Endothelial cell of umbilical vein (primary cell): Measurements from ENCODE around the gene ILF2. TPM values are rescaled to one million over a fixed set of nuclear protein-coding genes. Genes with fewer than 3 reads are reported as not detected.

Experiments
- BruUV-seq: library from RNA; stranded (reverse); fragments of 400-500 nt; replicated peaks from 2 replicates; lab custom pipeline; 2021; lab: Mats Ljungman, UMichigan
- CTCF ChIA-PET: fragments of 300-600, 350-600 bp; sonication (Branson Sonifier 250); formaldehyde crosslinking; loops from one replicate; lab custom pipeline; 2021; ENCODE audit warnings: antibody characterized with exemption, inconsistent platforms; lab: Charles Lee
- POLR2A ChIA-PET: fragments of 300-600, 350-600 bp; sonication (Branson Sonifier 250); formaldehyde crosslinking; loops from one replicate; lab custom pipeline; 2021; ENCODE audit warnings: antibody characterized with exemption, inconsistent platforms; lab: Charles Lee
- DNase-seq: peaks from one replicate; pipeline ENCODE4 v3.0.0-alpha.2; 2011; ENCODE audit warnings: low read depth, low spot score
- FAIRE-seq: peaks from 2 replicates; lab custom pipeline; 2011; peaks lifted over from hg19 to GRCh38; lab: Jason Lieb, UNC
- H2AFZ ChIP-seq: 2 replicates; pipeline ENCODE4 v1.6.0; 2012; ENCODE audit warnings: low read depth, low read length, control low read depth, inconsistent platforms
- H3K27ac ChIP-seq: 2 replicates; pipeline ENCODE4 v1.5.1; 2011; ENCODE audit warnings: low read depth, mild to moderate bottlenecking, control low read depth, low read length, moderate library complexity; ENCODE audit not compliant: insufficient read depth
- H3K27me3 ChIP-seq, 2 experiments: 2 replicates each; pipeline versions ENCODE4 v1.6.0 to v1.6.1; 2011; ENCODE audit warnings: low read length in 2 of 2, mixed read lengths in 1 of 2; ENCODE audit not compliant: control insufficient read depth in 2 of 2, insufficient read depth in 2 of 2
- H3K36me3 ChIP-seq, 2 experiments: 2 replicates in 1 of 2; 3 replicates in 1 of 2; pipeline ENCODE4 v1.5.1; 2011; ENCODE audit warnings: low read length in 2 of 2, mild to moderate bottlenecking in 1 of 2, moderate library complexity in 1 of 2; ENCODE audit not compliant: control insufficient read depth in 2 of 2, insufficient read depth in 2 of 2; ENCODE audit errors: extremely low read depth in 1 of 2
- H3K4me1 ChIP-seq: 3 replicates; pipeline ENCODE4 v1.5.1; 2011; ENCODE audit warnings: mild to moderate bottlenecking, low read length; ENCODE audit not compliant: control insufficient read depth, insufficient read depth; ENCODE audit errors: extremely low read depth
- H3K4me2 ChIP-seq: 2 replicates; pipeline ENCODE4 v1.6.1; 2011; ENCODE audit warnings: low read length, control low read depth, mixed read lengths; ENCODE audit not compliant: insufficient read depth
- H3K4me3 ChIP-seq, 3 experiments: fragments of 200-600 bp in 1 of 3; sonication (generic), shearing (Covaris generic) in 1 of 3; replicated peaks in 1 of 3; 2 replicates each; pipeline ENCODE4 v1.5.1; 2011 to 2016; ENCODE audit warnings: control low read depth in 3 of 3, low read length in 3 of 3, mild to moderate bottlenecking in 2 of 3, inconsistent platforms in 1 of 3, low read depth in 1 of 3, moderate library complexity in 1 of 3; ENCODE audit not compliant: insufficient read depth in 1 of 3
- H3K79me2 ChIP-seq: 2 replicates; pipeline ENCODE4 v1.6.0; 2012; ENCODE audit warnings: low read length, inconsistent platforms; ENCODE audit not compliant: control insufficient read depth, insufficient read depth
- H3K9ac ChIP-seq: replicated peaks from 2 replicates; pipeline ENCODE3; 2011; ENCODE audit warnings: low read length, control low read depth; ENCODE audit not compliant: insufficient read depth; ENCODE audit errors: extremely low read depth
- H3K9me1 ChIP-seq: replicated peaks from 3 replicates; pipeline ENCODE4 v1.6.0; 2011; ENCODE audit warnings: mild to moderate bottlenecking, low read length; ENCODE audit not compliant: control insufficient read depth, insufficient read depth; ENCODE audit errors: extremely low read depth
- H3K9me3 ChIP-seq: replicated peaks from 2 replicates; pipeline ENCODE4 v1.5.1; 2012; ENCODE audit warnings: low read length, inconsistent platforms; ENCODE audit not compliant: control insufficient read depth, insufficient read depth
- H4K20me1 ChIP-seq: replicated peaks from 2 replicates; pipeline ENCODE3; 2011; ENCODE audit warnings: mild to moderate bottlenecking, low read length; ENCODE audit not compliant: control insufficient read depth, insufficient read depth; ENCODE audit errors: extremely low read depth
- EZH2 ChIP-seq: IDR thresholded peaks from 2 replicates; pipeline ENCODE4 v1.6.1; 2012; ENCODE audit warnings: borderline replicate concordance, low read depth, mild to moderate bottlenecking, moderate library complexity, low read length, inconsistent platforms; ENCODE audit not compliant: severe bottlenecking
- GATA2 ChIP-seq: IDR thresholded peaks from 2 replicates; pipeline ENCODE4 v1.7.0; 2011; ENCODE audit warnings: low read depth, mild to moderate bottlenecking, moderate library complexity, mixed read lengths, low read length; ENCODE audit not compliant: insufficient read length, insufficient read depth
- JUN ChIP-seq: IDR thresholded peaks from 2 replicates; pipeline ENCODE4 v1.6.1; 2011; ENCODE audit warnings: borderline replicate concordance, low read depth; ENCODE audit not compliant: insufficient read length, insufficient read depth
- MYC ChIP-seq: IDR thresholded peaks from one replicate; pipeline ENCODE4 v1.6.1; 2011; ENCODE audit warnings: mild to moderate bottlenecking, low read depth, low read length
- POLR2A ChIP-seq: IDR thresholded peaks from 2 replicates; pipeline ENCODE4 v1.6.1; 2012; ENCODE audit warnings: low read depth, mild to moderate bottlenecking, control low read depth, low read length
- POLR2AphosphoS5 ChIP-seq: IDR thresholded peaks from 2 replicates; pipeline ENCODE4 v1.6.1; 2012; ENCODE audit warnings: low read depth, mild to moderate bottlenecking, control low read depth, low read length, moderate library complexity; ENCODE audit not compliant: insufficient read depth
- dilution Hi-C: fragments of 300-500 bp; cut with MboI; formaldehyde crosslinking; loops from one replicate; pipeline ENCODE4 v1.15.0; 2019; ENCODE audit warnings: low sequenced_read_pairs; ENCODE audit not compliant: extremely low pct_ligation_motif_present
- intact Hi-C: fragments of 100-400 bp; cut with micrococcal nuclease; formaldehyde crosslinking; loops from one replicate; pipeline ENCODE4 v1.10.0; 2022
- polyA plus RNA-seq, 4 experiments: library from polyadenylated mRNA; depleted of rRNA in 3 of 4; stranded (reverse) in 3 of 4; unstranded in 1 of 4; fragments of >200 nt; gene quantifications; 2 replicates each; pipeline versions ENCODE4 v1.2.1 to v1.2.3, GENCODE V29; 2011 to 2012; ENCODE audit warnings: missing spikeins in 1 of 4
- total RNA-seq: library from RNA; stranded (reverse); gene quantifications from 2 replicates; pipeline ENCODE4 v1.2.3, GENCODE V29; 2021

The ILF2 gene
- total and polyA plus RNA-seq, 2 donors (not counting 3 experiments of a cell fraction or from before 2014, with no cell fraction given), result 271 to 303 TPM

GRCh38 chr1:153648000-153648643 is 22.7 kb downstream of the ILF2 start:
- POLR2A ChIA-PET, result interaction anchor here (0.6 to 1.8 kb wide), 4 partner anchors 10 to 41 kb away, joined by 3 to 9 read pairs (median 4); partner anchors contain the start of gene CHTOP

GRCh38 chr1:153647346-153647714 is 23.5 kb downstream of the ILF2 start:
- Histone ChIP-seq H3K9ac (no peak overlapping the region), H3K79me2 (peaks cover 2% of the 10 kb centered on the region), H3K36me3 (peaks cover 25 to 26% of the 10 kb centered on the region in 2 experiments), H2AFZ (no peak overlapping the region), H3K27ac (no peak overlapping the region), H4K20me1 (no peaks in the 10 kb centered on the region), H3K9me3 (no peaks in the 10 kb centered on the region), H3K27me3 (no peaks in the 10 kb centered on the region), H3K9me1 (no peaks in the 10 kb centered on the region), H3K4me1 (no peaks in the 10 kb centered on the region), H3K4me2 (no peak overlapping the region), H3K4me3 (no peak overlapping the region)
- DNase-seq, result no peak
- dilution Hi-C loops, result no loop called here
- ChIA-PET CTCF (interaction anchor here (0.8 to 2.3 kb wide), 4 partner anchors 13 to 75 kb away, joined by 3 to 8 read pairs (median 4); partner anchors contain the start of genes CHTOP and S100A13), POLR2A (interaction anchor here (0.6 to 1.8 kb wide), 2 partner anchors 13 to 40 kb away, joined by 3 to 9 read pairs; partner anchors contain the start of gene CHTOP)
- intact Hi-C loops, result no loop called here
- no TSS peak for BruUV-seq
- TF ChIP-seq GATA2 (no peak), POLR2A (no peak), MYC (no peak), POLR2AphosphoS5 (peak; percentile 11), JUN (no peak), EZH2 (no peak)
- FAIRE-seq, result no peak

More at GRCh38 chr1:153648000-153648643, 22.7 kb downstream of the ILF2 start:
- H3K4me1 ChIP-seq, result peaks cover 7% of the 10 kb centered on the region
- H2AFZ ChIP-seq, result no peak overlapping the region
- FAIRE-seq (no peak), DNase-seq (no peak)
- no peak overlapping the region for H3K9ac ChIP-seq
- no peak overlapping the region for H3K27ac ChIP-seq
- no peaks in the 10 kb centered on the region for H4K20me1 ChIP-seq
- no peaks in the 10 kb centered on the region for H3K9me3 ChIP-seq
- no TSS peak for BruUV-seq
- CTCF ChIA-PET, result interaction anchor here (0.8 to 2.3 kb wide), 6 partner anchors 13 to 138 kb away, joined by 3 to 8 read pairs (median 3); partner anchors contain the start of genes CHTOP and S100A13
- dilution Hi-C loops (no loop called here), intact Hi-C loops (no loop called here)
- H3K4me3 ChIP-seq, result no peak overlapping the region
- peaks cover 17 to 24% of the 10 kb centered on the region in 2 experiments for H3K36me3 ChIP-seq
- H3K27me3 ChIP-seq, result no peaks in the 10 kb centered on the region
- TF ChIP-seq JUN, result no peak
- TF ChIP-seq POLR2A, result peak; percentile 33
- TF ChIP-seq POLR2AphosphoS5, result peak; percentile 12
- H3K79me2 ChIP-seq, result peaks cover 2% of the 10 kb centered on the region
- H3K9me1 ChIP-seq, result no peaks in the 10 kb centered on the region
- no peak overlapping the region for H3K4me2 ChIP-seq
